Fibroblast of villous mesenchyme (primary cell): Measurements from ENCODE around the gene DNAI1. TPM values are rescaled to one million over a fixed set of nuclear protein-coding genes. Genes with fewer than 3 reads are reported as not detected.
A peak's percentile ranks its signal among the peaks of the same experiment; 100 is the strongest.

ENCODE experiments used
- DNase-seq: peaks from one replicate; pipeline ENCODE4 v3.0.0-alpha.2; 2010; ENCODE audit warnings: low read depth
- H3K4me3 ChIP-seq: 2 replicates; pipeline ENCODE4 v1.5.1; 2011; ENCODE audit warnings: low read depth, mild to moderate bottlenecking, low read length
- CTCF ChIP-seq: IDR thresholded peaks from 2 replicates; pipeline ENCODE4 v1.5.1; 2012; ENCODE audit warnings: low read depth, mild to moderate bottlenecking, low read length; ENCODE audit not compliant: insufficient read depth
- total RNA-seq: library from RNA; depleted of rRNA; stranded (reverse); fragments of >200 nt; gene quantifications from 2 replicates; pipeline ENCODE4 v1.2.3, GENCODE V29; 2012

Gene DNAI1
- total RNA-seq, 1 donor = under 0.01 TPM

- DNase-seq = no peak
- TF ChIP-seq CTCF = no peak
- no peak overlapping the region for H3K4me3 ChIP-seq
Observed at GRCh38 chr9:34555936-34556525, 97.4 kb downstream of the DNAI1 start.

- no peak for DNase-seq
- no peak for TF ChIP-seq CTCF
Observed at GRCh38 chr9:34556949-34557348, 98.3 kb downstream of the DNAI1 start.

GRCh38 chr9:34557426-34558321, 99.1 kb downstream of the DNAI1 start:
- no peak for DNase-seq
- no peak for TF ChIP-seq CTCF
- no peak overlapping the region for H3K4me3 ChIP-seq

More at GRCh38 chr9:34556949-34557348, 98.3 kb downstream of the DNAI1 start:
- no peak overlapping the region for H3K4me3 ChIP-seq

- no peak for TF ChIP-seq CTCF
- no peak overlapping the region for H3K4me3 ChIP-seq
- no peak for DNase-seq
Observed at GRCh38 chr9:34558364-34558763, 99.8 kb downstream of the DNAI1 start.

- H3K4me3 ChIP-seq = no peak overlapping the region
- DNase-seq = no peak
- TF ChIP-seq CTCF = no peak
Observed at GRCh38 chr9:34558919-34559623, 100.5 kb downstream of the DNAI1 start.

- no peak for TF ChIP-seq CTCF
- DNase-seq = peak; percentile 70
- H3K4me3 ChIP-seq = no peak overlapping the region
Observed at GRCh38 chr9:34559624-34560455, 101.2 kb downstream of the DNAI1 start.
